ENCODE data around the gene ZNF827. TPM values are rescaled to one million over a fixed set of nuclear protein-coding genes. Genes with fewer than 3 reads are reported as not detected.

Gene ZNF827
- total and polyA plus RNA-seq, 2 of the 8 experiments (the other 6 are each of a cell fraction or from before 2014, with no cell fraction given) = 25.3 to 26.2 TPM

- TF ChIP-seq, protein P1, sequence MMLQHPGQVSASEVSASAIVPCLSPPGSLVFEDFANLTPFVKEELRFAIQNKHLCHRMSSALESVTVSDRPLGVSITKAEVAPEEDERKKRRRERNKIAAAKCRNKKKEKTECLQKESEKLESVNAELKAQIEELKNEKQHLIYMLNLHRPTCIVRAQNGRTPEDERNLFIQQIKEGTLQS (IDR thresholded peaks at IDR 0.05; ENCODE audit: insufficient read depth, low read depth, low read length) = no peak
- TF ChIP-seq EP300 (IDR thresholded peaks at IDR 0.05; ENCODE audit: borderline replicate concordance in 1 of 2, low read depth in 2 of 2, low read length in 2 of 2) = no peak
Observed at GRCh38 chr4:145852256-145852839, 86.3 kb downstream of the ZNF827 start (continued).

Measured in H1 (cell line).